Measurements from ENCODE around the gene MAP2K4. TPM values are rescaled to one million over a fixed set of nuclear protein-coding genes. Genes with fewer than 3 reads are reported as not detected.
A peak's percentile ranks its signal among the peaks of the same experiment; 100 is the strongest.

Gene MAP2K4
- total RNA-seq, 2 donors from 2014 or later: 49.0 to 54.6 TPM

DNA sequence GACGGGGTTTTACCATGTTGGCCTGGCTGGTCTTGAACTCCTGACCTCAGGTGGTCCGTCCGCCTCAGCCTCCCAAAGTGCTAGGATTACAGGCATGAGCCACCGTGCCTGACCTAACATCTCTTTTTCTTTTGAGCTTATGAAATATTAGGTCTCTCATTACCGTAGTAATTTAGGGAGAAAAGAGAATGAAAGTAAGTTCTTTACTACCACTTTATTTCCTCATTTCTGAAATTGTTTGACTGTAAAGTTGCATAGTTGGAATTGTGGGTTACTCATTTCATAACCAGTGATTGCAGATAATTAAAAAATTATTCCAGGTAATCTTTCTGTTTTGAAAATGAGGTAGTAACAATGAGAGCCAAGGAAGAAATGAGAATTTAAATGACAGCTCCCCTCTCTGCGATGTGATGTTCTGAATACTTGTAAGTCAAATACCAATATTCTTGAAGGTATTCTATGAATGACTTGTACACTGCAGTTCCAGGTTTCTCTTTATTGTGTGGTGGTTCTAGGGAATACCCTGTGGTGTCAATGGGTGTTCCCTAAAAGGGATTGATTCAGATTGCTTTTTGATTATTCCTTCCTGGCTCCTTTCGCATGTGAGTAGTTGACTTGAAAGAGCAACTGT, 28.3 kb downstream of the MAP2K4 start:
- H3K36me3 Mint-ChIP-seq (ENCODE audit: low read depth): no peaks in the 10 kb centered on the region
- DNase-seq: no peak
- no peak for TF ChIP-seq CTCF (conservative IDR thresholded peaks at IDR 0.05)
- H3K9ac ChIP-seq (ENCODE audit: extremely low read depth, low read length, poor library complexity, severe bottlenecking): no peak overlapping the region
- H3K4me3 ChIP-seq (ENCODE audit: low read length): peak overlapping the region; percentile 43
- peaks cover 26% of the 10 kb centered on the region for H3K4me1 ChIP-seq (ENCODE audit: control insufficient read depth, insufficient read depth, low read length)
- H3K4me3 Mint-ChIP-seq: no peak overlapping the region
- peaks cover 72% of the 10 kb centered on the region for H3K4me1 Mint-ChIP-seq
- H3K27ac ChIP-seq (ENCODE audit: low read depth, low read length): no peak overlapping the region
- no peaks in the 10 kb centered on the region for H3K36me3 ChIP-seq (ENCODE audit: control insufficient read depth, insufficient read depth, low read length)
- H3K27ac Mint-ChIP-seq: no peak overlapping the region
- H3K9me3 ChIP-seq (ENCODE audit: control insufficient read depth, low read length): no peaks in the 10 kb centered on the region
- WGBS, 2 experiments (ENCODE audit: insufficient coverage in 1 of 2, insufficient read length in 1 of 2): 89 to 93% methylated on average over 1 to 5 of the region's 7 CpGs
- H3K27me3 ChIP-seq (ENCODE audit: control insufficient read depth, insufficient read depth, low read length, poor library complexity, severe bottlenecking): no peaks in the 10 kb centered on the region
- no peaks in the 10 kb centered on the region for H3K27me3 Mint-ChIP-seq (ENCODE audit: insufficient read depth)
- H3K9me3 Mint-ChIP-seq: no peaks in the 10 kb centered on the region

- Mint-ChIP-seq H3K4me1 (peaks cover 65% of the 10 kb centered on the region), H3K27me3 (ENCODE audit: insufficient read depth) (no peaks in the 10 kb centered on the region), H3K4me3 (no peak overlapping the region), H3K9me3 (no peaks in the 10 kb centered on the region), H3K27ac (no peak overlapping the region), H3K36me3 (ENCODE audit: low read depth) (no peaks in the 10 kb centered on the region)
- Histone ChIP-seq H3K4me3 (ENCODE audit: low read length) (no peak overlapping the region), H3K9me3 (ENCODE audit: control insufficient read depth, low read length) (no peaks in the 10 kb centered on the region), H3K4me1 (ENCODE audit: control insufficient read depth, insufficient read depth, low read length) (peaks cover 19% of the 10 kb centered on the region), H3K9ac (ENCODE audit: extremely low read depth, low read length, poor library complexity, severe bottlenecking) (no peak overlapping the region), H3K27ac (ENCODE audit: low read depth, low read length) (no peak overlapping the region), H3K36me3 (ENCODE audit: control insufficient read depth, insufficient read depth, low read length) (peaks cover 10% of the 10 kb centered on the region), H3K27me3 (ENCODE audit: control insufficient read depth, insufficient read depth, low read length, poor library complexity, severe bottlenecking) (no peaks in the 10 kb centered on the region)
- 75 to 97% methylated on average over 1 of the region's 1 CpG for WGBS, 2 experiments (ENCODE audit: insufficient coverage in 1 of 2, insufficient read length in 1 of 2)
- DNase-seq: no peak
- no peak for TF ChIP-seq CTCF (conservative IDR thresholded peaks at IDR 0.05)
Measured at GRCh38 chr17:12050646-12051225, 30.1 kb downstream of the MAP2K4 start.

DNA sequence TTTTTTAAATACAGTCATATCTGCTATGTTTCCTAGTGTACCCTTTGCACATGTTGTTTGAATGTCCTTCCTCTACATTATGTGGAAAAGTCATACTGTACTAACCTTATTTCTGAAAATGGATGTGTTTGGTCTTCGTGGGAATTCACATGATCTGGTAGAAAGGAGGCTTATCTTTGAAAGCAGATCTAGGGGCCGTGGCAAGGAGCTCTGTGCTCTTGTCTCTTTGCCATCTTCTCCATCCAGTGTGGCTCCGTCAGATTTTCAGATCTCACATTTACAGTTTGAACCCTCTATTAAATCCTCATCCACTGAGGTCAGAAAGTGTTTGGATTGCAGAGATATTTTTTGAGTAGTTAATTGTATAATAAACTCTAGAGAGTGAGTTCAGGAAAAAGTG, 32.9 kb downstream of the MAP2K4 start:
- Mint-ChIP-seq H3K27me3 (ENCODE audit: insufficient read depth) (no peaks in the 10 kb centered on the region), H3K4me1 (peaks cover 58% of the 10 kb centered on the region), H3K4me3 (no peak overlapping the region), H3K36me3 (ENCODE audit: low read depth) (no peaks in the 10 kb centered on the region), H3K9me3 (no peaks in the 10 kb centered on the region), H3K27ac (peak overlapping the region; percentile 12)
- H3K27me3 ChIP-seq (ENCODE audit: control insufficient read depth, insufficient read depth, low read length, poor library complexity, severe bottlenecking): no peaks in the 10 kb centered on the region
- TF ChIP-seq CTCF (conservative IDR thresholded peaks at IDR 0.05): no peak
- DNase-seq: no peak
- H3K27ac ChIP-seq (ENCODE audit: low read depth, low read length): no peak overlapping the region
- no peak overlapping the region for H3K4me3 ChIP-seq (ENCODE audit: low read length)
- 82% methylated on average over 3 of the region's 3 CpGs; no CpG with 5 or more reads in 1 of the 2 experiments for WGBS, 2 experiments (ENCODE audit: insufficient coverage in 1 of 2, insufficient read length in 1 of 2)
- H3K9ac ChIP-seq (ENCODE audit: extremely low read depth, low read length, poor library complexity, severe bottlenecking): no peak overlapping the region
- H3K4me1 ChIP-seq (ENCODE audit: control insufficient read depth, insufficient read depth, low read length): peaks cover 9% of the 10 kb centered on the region
- peaks cover 10% of the 10 kb centered on the region for H3K36me3 ChIP-seq (ENCODE audit: control insufficient read depth, insufficient read depth, low read length)
- no peaks in the 10 kb centered on the region for H3K9me3 ChIP-seq (ENCODE audit: control insufficient read depth, low read length)
